Osteoblast (primary cell): ENCODE results near the gene ALDOC. TPM values are rescaled to one million over a fixed set of nuclear protein-coding genes. Genes with fewer than 3 reads are reported as not detected.
A peak's percentile ranks its signal among the peaks of the same experiment; 100 is the strongest.

Experiments used
- DNase-seq: peaks from one replicate; pipeline ENCODE4 v3.0.0; 2011; ENCODE audit warnings: low spot score, mixed read lengths; ENCODE audit not compliant: insufficient read length; ENCODE audit errors: missing footprints
- H2AFZ ChIP-seq: 2 replicates; pipeline ENCODE4 v1.6.0; 2011; ENCODE audit warnings: mild to moderate bottlenecking, low read length
- H3K27ac ChIP-seq: 2 replicates; pipeline ENCODE4 v1.5.1; 2011; ENCODE audit warnings: mild to moderate bottlenecking, low read depth, low read length, moderate library complexity
- H3K27me3 ChIP-seq: 2 replicates; pipeline ENCODE4 v1.6.0; 2012; ENCODE audit warnings: mild to moderate bottlenecking, control low read depth, inconsistent platforms, low read length, moderate library complexity; ENCODE audit not compliant: insufficient read depth
- H3K36me3 ChIP-seq: 2 replicates; pipeline ENCODE4 v1.5.1; 2011; ENCODE audit warnings: mild to moderate bottlenecking, low read length, control low read depth, moderate library complexity; ENCODE audit not compliant: insufficient read depth
- H3K4me1 ChIP-seq: 2 replicates; pipeline ENCODE4 v1.5.1; 2011; ENCODE audit warnings: mild to moderate bottlenecking, low read length, control low read depth, moderate library complexity; ENCODE audit not compliant: insufficient read depth
- H3K4me2 ChIP-seq: 2 replicates; pipeline ENCODE4 v1.6.0; 2011; ENCODE audit warnings: mild to moderate bottlenecking, low read length; ENCODE audit not compliant: insufficient read depth
- H3K4me3 ChIP-seq: fragments of 200-600 bp; sonication (generic); 3 replicates; pipeline ENCODE4 v1.5.1; 2012; ENCODE audit warnings: mild to moderate bottlenecking, low read length, inconsistent platforms; ENCODE audit not compliant: insufficient read depth
- H3K79me2 ChIP-seq: 2 replicates; pipeline ENCODE4 v1.6.0; 2012; ENCODE audit warnings: mild to moderate bottlenecking, low read length, control low read depth, inconsistent platforms; ENCODE audit not compliant: insufficient read depth
- H3K9me3 ChIP-seq: 2 replicates; pipeline ENCODE4 v1.5.1; 2011; ENCODE audit warnings: low read depth, low read length, control low read depth
- H4K20me1 ChIP-seq: 2 replicates; pipeline ENCODE4 v1.6.0; 2012; ENCODE audit warnings: mild to moderate bottlenecking, low read length, control low read depth; ENCODE audit not compliant: insufficient read depth
- total RNA-seq: library from RNA; depleted of rRNA; stranded (reverse); fragments of >200 nt; gene quantifications from 2 replicates; pipeline ENCODE4 v1.2.3, GENCODE V29; 2012
- TF ChIP-seq, protein P1 (sequence below): IDR thresholded peaks from 2 replicates; pipeline ENCODE4 v1.5.1; 2011; ENCODE audit warnings: mild to moderate bottlenecking, low read depth, low read length, moderate library complexity; ENCODE audit errors: extremely low read depth

The ALDOC gene
- total RNA-seq, 1 donor = 17.0 TPM

DNA sequence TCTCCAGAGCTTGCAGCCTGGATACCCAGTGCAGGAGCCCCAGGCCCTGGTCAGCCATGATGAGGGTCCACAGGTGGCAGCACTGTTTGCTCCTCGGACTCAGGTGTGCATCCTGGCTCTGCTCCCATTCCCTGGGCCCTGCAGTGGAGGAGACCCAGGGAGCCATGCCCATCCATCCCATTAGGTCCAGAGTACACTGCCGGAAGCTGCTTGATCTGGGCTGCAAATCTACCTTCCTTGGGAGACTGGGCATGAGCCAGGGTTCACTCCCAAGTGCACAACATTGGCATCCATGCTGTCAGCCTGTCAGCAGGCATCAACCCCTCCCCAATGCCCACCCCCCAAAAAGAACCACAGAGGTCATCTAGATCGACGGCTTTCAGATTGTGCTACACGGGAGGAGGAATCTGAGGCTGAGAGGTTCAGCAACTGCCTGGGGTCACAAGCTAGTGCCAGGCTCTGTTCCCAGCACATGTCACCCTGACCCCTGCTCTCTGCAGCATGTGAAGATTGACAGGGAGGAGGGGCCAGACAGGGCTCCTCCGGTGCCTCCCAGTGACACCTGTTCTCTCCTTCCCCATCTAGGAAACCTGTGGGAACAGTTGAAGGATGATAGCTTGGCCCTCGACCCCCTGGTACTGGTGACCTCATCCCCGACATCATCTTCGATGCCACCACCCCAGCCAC, 40.0 kb downstream of the ALDOC start:
- no peaks in the 10 kb centered on the region for H3K79me2 ChIP-seq
- H3K9me3 ChIP-seq = no peaks in the 10 kb centered on the region
- TF ChIP-seq, protein P1, sequence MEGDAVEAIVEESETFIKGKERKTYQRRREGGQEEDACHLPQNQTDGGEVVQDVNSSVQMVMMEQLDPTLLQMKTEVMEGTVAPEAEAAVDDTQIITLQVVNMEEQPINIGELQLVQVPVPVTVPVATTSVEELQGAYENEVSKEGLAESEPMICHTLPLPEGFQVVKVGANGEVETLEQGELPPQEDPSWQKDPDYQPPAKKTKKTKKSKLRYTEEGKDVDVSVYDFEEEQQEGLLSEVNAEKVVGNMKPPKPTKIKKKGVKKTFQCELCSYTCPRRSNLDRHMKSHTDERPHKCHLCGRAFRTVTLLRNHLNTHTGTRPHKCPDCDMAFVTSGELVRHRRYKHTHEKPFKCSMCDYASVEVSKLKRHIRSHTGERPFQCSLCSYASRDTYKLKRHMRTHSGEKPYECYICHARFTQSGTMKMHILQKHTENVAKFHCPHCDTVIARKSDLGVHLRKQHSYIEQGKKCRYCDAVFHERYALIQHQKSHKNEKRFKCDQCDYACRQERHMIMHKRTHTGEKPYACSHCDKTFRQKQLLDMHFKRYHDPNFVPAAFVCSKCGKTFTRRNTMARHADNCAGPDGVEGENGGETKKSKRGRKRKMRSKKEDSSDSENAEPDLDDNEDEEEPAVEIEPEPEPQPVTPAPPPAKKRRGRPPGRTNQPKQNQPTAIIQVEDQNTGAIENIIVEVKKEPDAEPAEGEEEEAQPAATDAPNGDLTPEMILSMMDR = no peak
- peak; percentile 82 for DNase-seq
- no peaks in the 10 kb centered on the region for H3K36me3 ChIP-seq
- H3K4me3 ChIP-seq = no peak overlapping the region
- no peaks in the 10 kb centered on the region for H3K27me3 ChIP-seq
- H3K4me1 ChIP-seq = peaks cover 11% of the 10 kb centered on the region
- no peak overlapping the region for H2AFZ ChIP-seq
- H3K27ac ChIP-seq = no peak overlapping the region
- no peaks in the 10 kb centered on the region for H4K20me1 ChIP-seq
- H3K4me2 ChIP-seq = no peak overlapping the region

DNA sequence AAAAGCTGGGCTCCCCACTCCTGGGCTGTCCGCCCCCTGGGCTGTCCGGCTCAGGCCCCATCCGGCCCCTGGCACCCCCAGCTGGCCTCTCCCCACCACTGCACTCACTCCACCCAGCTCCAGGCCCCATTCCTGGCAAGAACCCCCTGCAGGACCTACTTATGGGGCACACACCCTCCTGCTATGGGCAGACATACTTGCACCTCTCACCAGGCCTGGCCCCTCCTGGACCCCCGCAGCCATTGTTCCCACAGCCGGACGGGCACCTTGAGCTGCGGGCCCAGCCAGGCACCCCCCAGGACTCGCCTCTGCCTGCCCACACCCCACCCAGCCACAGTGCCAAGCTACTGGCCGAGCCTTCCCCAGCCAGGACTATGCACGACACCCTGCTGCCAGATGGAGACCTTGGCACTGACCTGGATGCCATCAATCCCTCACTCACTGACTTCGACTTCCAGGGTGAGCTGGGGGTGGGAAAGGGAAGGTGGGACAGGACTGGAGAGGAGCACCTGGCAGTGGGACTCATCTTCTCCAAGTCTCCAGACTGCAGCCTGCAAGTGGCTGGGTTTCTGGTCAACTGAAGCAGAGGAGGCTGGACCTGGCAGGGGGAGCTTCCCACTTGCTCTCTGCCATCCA, 41.8 kb downstream of the ALDOC start:
- Histone ChIP-seq H3K27me3 (no peaks in the 10 kb centered on the region), H3K4me3 (no peak overlapping the region), H3K36me3 (no peaks in the 10 kb centered on the region), H3K4me1 (peaks cover 11% of the 10 kb centered on the region), H2AFZ (no peak overlapping the region), H3K79me2 (no peaks in the 10 kb centered on the region), H3K9me3 (no peaks in the 10 kb centered on the region), H3K4me2 (no peak overlapping the region), H3K27ac (no peak overlapping the region), H4K20me1 (no peaks in the 10 kb centered on the region)
- DNase-seq = peak; percentile 72
- TF ChIP-seq, protein P1 = no peak

DNA sequence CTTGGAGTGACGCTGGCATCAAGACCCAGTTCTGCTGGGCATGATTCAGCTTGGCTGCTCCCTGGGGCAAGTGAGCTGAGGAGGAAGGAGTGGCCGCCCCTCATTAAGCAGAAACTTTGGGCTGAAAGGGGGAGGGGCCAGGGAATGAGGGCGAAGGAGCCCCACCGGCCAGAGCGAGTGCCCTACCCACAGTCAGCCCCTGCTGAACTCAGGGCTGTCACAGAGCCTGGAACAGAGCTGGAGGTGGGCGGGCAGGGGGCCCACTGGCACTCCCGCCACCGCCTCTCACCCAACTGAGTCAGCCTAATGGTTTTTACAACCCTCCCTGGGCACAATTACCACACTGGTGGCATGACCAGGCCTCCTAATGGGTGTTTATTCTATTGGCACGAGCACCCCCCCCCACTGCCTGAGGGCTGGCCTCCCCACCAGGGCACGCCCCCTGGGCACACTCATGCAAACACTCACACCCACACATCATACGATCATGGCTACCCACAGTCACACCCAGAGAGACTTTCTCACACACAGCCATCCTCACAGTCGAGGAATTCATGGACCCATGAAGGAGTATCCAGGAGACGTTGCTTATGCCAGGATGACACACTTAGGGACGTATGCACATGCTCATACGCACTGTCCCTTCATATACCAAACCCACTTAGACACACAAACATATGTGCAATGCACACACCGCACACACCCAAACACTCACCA, 43.4 kb downstream of the ALDOC start:
- Histone ChIP-seq H2AFZ (peak overlapping the region; percentile 35), H3K9me3 (no peaks in the 10 kb centered on the region), H3K4me2 (no peak overlapping the region), H3K4me1 (peaks cover 11% of the 10 kb centered on the region), H3K36me3 (no peaks in the 10 kb centered on the region), H3K4me3 (no peak overlapping the region), H3K27me3 (no peaks in the 10 kb centered on the region), H3K79me2 (no peaks in the 10 kb centered on the region), H4K20me1 (no peaks in the 10 kb centered on the region), H3K27ac (no peak overlapping the region)
- TF ChIP-seq, protein P1 = no peak
- peak; percentile 93 for DNase-seq
